ENCODE data around the gene HTR7.

Gene HTR7

DNA sequence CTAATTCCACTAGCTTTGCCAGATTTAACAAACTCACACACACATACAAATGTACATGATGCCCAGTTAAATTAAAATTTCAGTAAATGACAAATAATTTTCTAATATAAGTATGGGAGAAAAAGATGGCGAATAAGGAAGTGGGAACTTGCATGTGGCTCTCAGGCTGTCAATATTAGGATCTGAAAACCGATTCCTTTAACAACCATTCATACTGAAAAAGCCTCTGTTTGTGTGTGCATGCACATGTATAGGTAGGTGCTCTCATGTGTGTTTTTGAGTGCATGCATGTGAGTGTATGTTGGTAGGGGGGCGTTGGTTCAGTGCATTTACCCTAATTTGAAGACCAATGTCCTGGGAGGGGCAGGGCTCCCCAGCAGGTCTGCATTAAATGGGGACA lies 125.3 kb downstream of the HTR7 start:
- DNase-seq, result no peak

DNA sequence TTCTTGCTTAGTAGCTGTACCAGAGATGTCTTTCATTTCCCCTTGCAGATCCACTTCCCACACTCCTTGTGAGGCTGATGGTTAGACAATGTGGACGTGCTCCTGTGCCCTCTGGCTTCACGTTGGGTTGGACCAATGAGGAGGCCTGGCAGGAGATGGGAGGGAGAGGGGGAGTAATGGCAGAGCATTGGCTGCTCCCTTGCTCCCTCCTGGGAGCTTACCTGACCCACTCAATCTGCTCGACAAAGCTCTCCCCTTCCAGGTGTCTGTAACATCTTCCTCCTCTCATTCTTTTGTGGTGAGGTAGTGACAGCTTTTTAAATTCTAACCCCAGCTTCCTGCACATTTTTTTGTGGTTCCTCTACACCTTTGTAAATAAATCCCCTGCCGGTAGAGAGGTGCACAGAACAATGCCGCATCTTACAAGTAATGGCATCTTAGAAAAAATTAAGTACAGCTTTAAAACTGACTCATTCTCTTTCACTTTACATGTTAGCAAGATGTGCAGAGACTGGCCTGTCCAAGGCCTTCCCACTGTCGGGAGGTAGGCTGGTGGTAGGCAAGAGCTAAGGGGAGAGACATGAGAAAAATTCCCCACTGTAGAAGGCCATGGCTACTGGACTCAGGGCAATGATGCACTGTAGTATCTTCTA lies 134.3 kb downstream of the HTR7 start:
- no peak for DNase-seq

DNA sequence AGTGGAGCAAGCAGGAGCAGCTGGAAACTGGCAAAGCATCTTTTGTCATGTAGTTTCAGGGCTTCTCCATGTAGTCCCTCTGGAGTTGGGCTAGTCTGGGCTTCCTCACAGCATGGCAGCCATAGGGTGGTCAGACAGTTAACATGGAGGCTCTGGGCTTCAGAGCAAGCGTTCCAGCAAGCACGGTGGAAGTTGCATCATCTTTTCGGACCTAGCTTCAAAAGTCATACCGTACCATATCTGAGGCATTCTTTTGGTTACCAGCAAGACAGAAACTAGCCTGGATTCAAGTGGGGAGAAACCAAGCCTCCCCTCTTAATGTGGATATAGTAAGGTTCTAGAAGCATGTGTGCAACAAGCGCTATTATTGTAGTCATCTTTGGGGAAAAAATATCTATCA lies 135.0 kb downstream of the HTR7 start:
- DNase-seq, result no peak

DNA sequence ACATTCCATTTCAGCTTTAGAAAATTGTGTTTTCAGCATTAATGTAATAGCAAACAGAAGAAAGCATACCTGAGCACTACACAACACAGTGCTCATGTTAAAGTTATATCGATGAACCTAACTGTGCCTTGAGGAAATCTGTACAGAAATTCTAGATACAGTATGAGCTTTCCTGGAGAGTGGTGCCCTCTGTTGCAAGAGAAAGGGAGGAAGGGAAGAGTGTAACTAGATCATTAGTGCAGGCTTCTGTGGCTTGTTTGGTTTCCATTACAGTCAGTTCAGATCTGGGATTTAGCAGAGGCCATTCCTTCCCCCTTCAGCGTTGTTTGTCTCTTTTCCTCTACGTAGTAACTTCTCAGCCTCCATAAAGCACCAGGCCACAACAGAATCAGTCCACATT lies 139.7 kb downstream of the HTR7 start:
- DNase-seq, result no peak

GRCh38 chr10:90712529-90712928 lies 145.3 kb downstream of the HTR7 start:
- no peak for DNase-seq

- no peak for DNase-seq
Measured at GRCh38 chr10:90709727-90710126, 148.1 kb downstream of the HTR7 start.

DNA sequence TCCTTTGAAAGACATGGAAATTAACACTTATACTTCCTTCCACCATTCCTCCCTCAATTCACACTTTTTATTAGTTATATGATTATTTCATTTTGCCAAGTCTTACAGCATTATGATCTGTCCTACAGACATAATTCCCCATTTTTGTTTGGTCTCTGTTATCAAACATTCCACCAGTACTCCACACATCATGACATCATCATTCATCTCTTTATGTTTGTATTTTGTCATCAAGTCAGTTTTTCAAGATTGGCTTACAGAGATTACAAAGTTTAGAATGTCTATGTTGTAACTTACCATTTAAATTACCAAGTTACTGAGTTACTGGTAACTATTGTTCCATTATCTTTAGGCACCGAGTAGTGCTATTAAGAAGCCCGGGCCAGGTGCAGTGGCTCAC lies 150.2 kb downstream of the HTR7 start:
- no peak for DNase-seq

GRCh38 chr10:90701428-90701827 lies 156.4 kb downstream of the HTR7 start:
- no peak for DNase-seq

DNA sequence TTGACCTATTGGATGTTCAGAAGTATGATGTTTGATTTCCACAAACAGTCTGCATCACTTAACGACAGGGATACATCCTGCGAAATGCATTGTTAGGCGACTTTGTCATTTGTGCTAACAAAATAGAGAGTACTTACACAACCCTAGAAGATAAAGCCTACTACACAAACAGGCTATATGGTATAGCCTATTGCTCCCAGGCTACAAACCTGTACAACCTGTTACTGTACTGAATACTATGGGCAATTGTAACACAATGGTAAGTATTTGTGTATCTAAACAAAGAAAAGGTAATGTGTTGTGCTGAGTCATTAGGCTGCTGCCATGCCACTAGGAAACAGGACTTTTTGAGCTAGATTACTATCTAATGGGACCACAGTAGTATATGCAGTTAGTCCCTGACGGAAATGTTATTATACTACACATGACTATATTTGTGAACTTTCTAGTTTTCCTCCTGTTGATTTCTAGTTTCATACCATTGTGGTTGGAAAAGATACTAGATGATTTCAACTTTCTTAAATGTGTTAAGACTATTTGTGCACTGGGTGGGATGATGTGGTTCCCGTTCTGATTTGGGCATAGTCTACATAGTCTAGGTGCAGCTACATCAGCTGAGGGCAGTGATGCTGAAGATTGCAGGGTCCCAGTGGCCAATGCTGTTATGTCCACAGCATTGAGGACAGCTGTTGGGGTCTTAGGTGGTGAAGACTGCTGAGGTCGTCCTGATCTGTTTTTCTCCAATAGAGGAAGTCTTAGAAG lies 161.7 kb downstream of the HTR7 start:
- DNase-seq, result no peak
